GM18873 (cell line): ENCODE data around the gene ASTN1.
A peak's percentile ranks its signal among the peaks of the same experiment; 100 is the strongest.

ENCODE experiments used
- ATAC-seq: cut with Tn5 transposase; IDR thresholded peaks from one replicate; pipeline ENCODE4 v1.9.1; 2021; ENCODE audit warnings: mild to moderate bottlenecking, moderate library complexity, moderate number of reproducible peaks; ENCODE audit not compliant: unreplicated experiment, low FRiP score

Gene ASTN1

GRCh38 chr1:177164380-177165068 is at the start of gene ASTN1:
Gene ASTN1, minus strand, starts transcription at chr1:177164712. Its CDS starts 36 bp downstream, at chr1:177164676.
- no peak for ATAC-seq

- ATAC-seq: no peak
Measured at GRCh38 chr1:177211231-177211630, 46.7 kb upstream of the ASTN1 start.

GRCh38 chr1:177210071-177210470 is 45.6 kb upstream of the ASTN1 start:
- ATAC-seq: no peak

- no peak for ATAC-seq
Measured at GRCh38 chr1:177209357-177209756, 44.8 kb upstream of the ASTN1 start.

GRCh38 chr1:177208920-177209319 is 44.4 kb upstream of the ASTN1 start:
- no peak for ATAC-seq

GRCh38 chr1:177206831-177207355 is 42.4 kb upstream of the ASTN1 start:
- no peak for ATAC-seq

- no peak for ATAC-seq
Measured at GRCh38 chr1:177200290-177200689, 35.8 kb upstream of the ASTN1 start.

GRCh38 chr1:177198243-177198642 is 33.7 kb upstream of the ASTN1 start:
- ATAC-seq: no peak

- no peak for ATAC-seq
Measured at GRCh38 chr1:177190308-177190970, 25.9 kb upstream of the ASTN1 start.

- ATAC-seq: no peak
Measured at GRCh38 chr1:177186639-177187038, 22.1 kb upstream of the ASTN1 start.

GRCh38 chr1:177185209-177185608 is 20.7 kb upstream of the ASTN1 start:
- no peak for ATAC-seq

- ATAC-seq: no peak
Measured at GRCh38 chr1:177183836-177184235, 19.3 kb upstream of the ASTN1 start.

- ATAC-seq: peak; percentile 75
Measured at GRCh38 chr1:177181631-177182291, 17.2 kb upstream of the ASTN1 start.

- peak; percentile 19 for ATAC-seq
Measured at GRCh38 chr1:177181280-177181630, 16.7 kb upstream of the ASTN1 start.

GRCh38 chr1:177174921-177175634 is 10.6 kb upstream of the ASTN1 start:
- ATAC-seq: no peak

GRCh38 chr1:177173976-177174375 is 9.5 kb upstream of the ASTN1 start:
- no peak for ATAC-seq

- no peak for ATAC-seq
Measured at GRCh38 chr1:177172866-177173265, 8.4 kb upstream of the ASTN1 start.

- ATAC-seq: no peak
Measured at GRCh38 chr1:177172272-177172671, 7.8 kb upstream of the ASTN1 start.

GRCh38 chr1:177171536-177172123 is 7.1 kb upstream of the ASTN1 start:
- no peak for ATAC-seq

- ATAC-seq: peak; percentile 50
Measured at GRCh38 chr1:177170756-177171535, 6.4 kb upstream of the ASTN1 start, which contains the start of gene BRINP2. Gene BRINP2, plus strand, starts transcription at chr1:177170958. Its CDS starts 58,919 bp downstream, at chr1:177229877.
